ENCODE measurements around the gene TRAPPC8.

DNA sequence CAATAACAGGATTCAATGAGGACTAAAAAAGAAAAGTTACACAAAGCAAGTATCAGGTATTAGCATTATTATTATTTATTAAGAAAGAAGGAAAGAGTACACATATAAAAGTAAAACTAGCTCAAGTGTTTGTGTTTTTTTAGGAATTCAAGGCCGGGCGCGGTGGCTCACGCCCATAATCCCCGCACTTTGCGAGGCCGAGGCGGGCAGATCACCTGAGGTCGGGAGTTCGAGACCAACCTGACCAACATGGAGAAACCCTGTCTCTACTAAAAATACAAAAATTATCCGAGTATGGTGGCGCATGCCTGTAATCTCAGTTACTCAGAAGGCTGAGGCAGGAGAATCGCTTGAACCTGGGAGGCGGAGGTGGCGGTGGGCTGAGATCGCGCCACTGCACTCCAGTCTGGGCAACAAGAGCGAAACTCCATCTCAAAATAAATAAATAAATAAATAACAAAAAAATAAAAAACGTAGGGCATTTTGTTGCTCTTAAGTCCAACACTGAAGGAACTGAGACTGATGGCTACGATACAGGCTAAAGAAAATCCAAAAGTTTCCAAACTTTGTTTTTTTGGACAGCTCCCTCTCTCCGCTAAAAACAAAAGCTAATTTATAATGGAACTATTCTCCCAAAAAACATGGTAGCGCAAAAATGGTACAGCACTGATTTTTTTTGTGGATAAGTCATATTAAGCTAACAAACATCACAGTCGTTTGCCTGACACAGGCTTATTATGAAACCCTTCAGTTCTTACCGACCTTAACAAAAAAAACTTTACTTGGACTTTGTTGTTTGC lies 1.7 kb downstream of the TRAPPC8 start:
- TF ChIP-seq, protein P1, sequence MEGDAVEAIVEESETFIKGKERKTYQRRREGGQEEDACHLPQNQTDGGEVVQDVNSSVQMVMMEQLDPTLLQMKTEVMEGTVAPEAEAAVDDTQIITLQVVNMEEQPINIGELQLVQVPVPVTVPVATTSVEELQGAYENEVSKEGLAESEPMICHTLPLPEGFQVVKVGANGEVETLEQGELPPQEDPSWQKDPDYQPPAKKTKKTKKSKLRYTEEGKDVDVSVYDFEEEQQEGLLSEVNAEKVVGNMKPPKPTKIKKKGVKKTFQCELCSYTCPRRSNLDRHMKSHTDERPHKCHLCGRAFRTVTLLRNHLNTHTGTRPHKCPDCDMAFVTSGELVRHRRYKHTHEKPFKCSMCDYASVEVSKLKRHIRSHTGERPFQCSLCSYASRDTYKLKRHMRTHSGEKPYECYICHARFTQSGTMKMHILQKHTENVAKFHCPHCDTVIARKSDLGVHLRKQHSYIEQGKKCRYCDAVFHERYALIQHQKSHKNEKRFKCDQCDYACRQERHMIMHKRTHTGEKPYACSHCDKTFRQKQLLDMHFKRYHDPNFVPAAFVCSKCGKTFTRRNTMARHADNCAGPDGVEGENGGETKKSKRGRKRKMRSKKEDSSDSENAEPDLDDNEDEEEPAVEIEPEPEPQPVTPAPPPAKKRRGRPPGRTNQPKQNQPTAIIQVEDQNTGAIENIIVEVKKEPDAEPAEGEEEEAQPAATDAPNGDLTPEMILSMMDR (conservative IDR thresholded peaks at IDR 0.05; ENCODE audit: low read depth, low read length) = no peak
- TF ChIP-seq EZH2 (IDR thresholded peaks at IDR 0.05; ENCODE audit: borderline replicate concordance, low read depth, low read length, poor library complexity, severe bottlenecking) = no peak
